Keratinocyte (primary cell): Measurements from ENCODE around the gene FLNB. TPM values are rescaled to one million over a fixed set of nuclear protein-coding genes. Genes with fewer than 3 reads are reported as not detected.

Source experiments
- DNase-seq: peaks from one replicate; pipeline ENCODE4 v3.0.0-alpha.2; 2011; ENCODE audit warnings: low read depth, missing footprints, low spot score
- FAIRE-seq: peaks from 2 replicates; lab custom pipeline; 2011; peaks lifted over from hg19 to GRCh38; lab: Jason Lieb, UNC
- H2AFZ ChIP-seq: 2 replicates; pipeline ENCODE4 v1.6.0; 2012; ENCODE audit warnings: low read length, control low read depth, inconsistent platforms; ENCODE audit not compliant: control insufficient read depth
- H3K27ac ChIP-seq: 2 replicates; pipeline ENCODE4 v1.5.1; 2011; ENCODE audit warnings: low read length; ENCODE audit not compliant: control insufficient read depth, insufficient read depth
- H3K27me3 ChIP-seq: 3 replicates; pipeline ENCODE4 v1.6.0; 2011; ENCODE audit warnings: low read length; ENCODE audit not compliant: control insufficient read depth, insufficient read depth; ENCODE audit errors: extremely low read depth
- H3K36me3 ChIP-seq, 2 experiments: 2 replicates in 1 of 2; 3 replicates in 1 of 2; pipeline ENCODE4 v1.5.1; 2011; ENCODE audit warnings: low read length in 2 of 2, mild to moderate bottlenecking in 1 of 2; ENCODE audit not compliant: control insufficient read depth in 2 of 2, insufficient read depth in 2 of 2; ENCODE audit errors: extremely low read depth in 1 of 2
- H3K4me1 ChIP-seq: 3 replicates; pipeline ENCODE4 v1.5.1; 2011; ENCODE audit warnings: low read length; ENCODE audit not compliant: control insufficient read depth, insufficient read depth; ENCODE audit errors: extremely low read depth
- H3K4me2 ChIP-seq: 3 replicates; pipeline ENCODE4 v1.6.0; 2011; ENCODE audit warnings: low read depth, low read length; ENCODE audit not compliant: control insufficient read depth, insufficient read depth; ENCODE audit errors: extremely low read depth
- H3K4me3 ChIP-seq, 3 experiments: fragments of 200-600 bp in 1 of 3; sonication (generic) in 1 of 3; 2 replicates in 2 of 3; 3 replicates in 1 of 3; pipeline ENCODE4 v1.5.1; 2011 to 2016; ENCODE audit warnings: low read length in 3 of 3, mild to moderate bottlenecking in 3 of 3, control low read depth in 2 of 3, inconsistent platforms in 1 of 3, low read depth in 1 of 3, mixed read lengths in 1 of 3, mixed run types in 1 of 3, moderate library complexity in 1 of 3; ENCODE audit not compliant: control insufficient read depth in 2 of 3, insufficient read depth in 2 of 3; ENCODE audit errors: extremely low read depth in 1 of 3
- H3K79me2 ChIP-seq: 2 replicates; pipeline ENCODE4 v1.6.0; 2012; ENCODE audit warnings: low read length; ENCODE audit not compliant: control insufficient read depth, insufficient read depth
- H3K9ac ChIP-seq: 3 replicates; pipeline ENCODE4 v1.6.0; 2011; ENCODE audit warnings: low read length; ENCODE audit not compliant: control insufficient read depth, insufficient read depth; ENCODE audit errors: extremely low read depth
- H3K9me1 ChIP-seq: 3 replicates; pipeline ENCODE4 v1.6.0; 2011; ENCODE audit warnings: low read length; ENCODE audit not compliant: control insufficient read depth, insufficient read depth; ENCODE audit errors: extremely low read depth
- H3K9me3 ChIP-seq: 2 replicates; pipeline ENCODE4 v1.5.1; 2012; ENCODE audit warnings: low read depth, low read length; ENCODE audit not compliant: control insufficient read depth
- H4K20me1 ChIP-seq: 3 replicates; pipeline ENCODE4 v1.6.0; 2011; ENCODE audit warnings: low read length; ENCODE audit not compliant: control insufficient read depth, insufficient read depth; ENCODE audit errors: extremely low read depth
- EZH2 ChIP-seq: IDR thresholded peaks from one replicate; pipeline ENCODE4 v1.6.1; 2012; ENCODE audit warnings: inconsistent platforms, mild to moderate bottlenecking, low read length, moderate library complexity
- dilution Hi-C: fragments of 300-500 bp; cut with MboI; formaldehyde crosslinking; loops from one replicate; pipeline ENCODE4 v1.7.0; 2020; ENCODE audit warnings: low sequenced_read_pairs; ENCODE audit not compliant: extremely low pct_ligation_motif_present
- polyA plus RNA-seq, 5 experiments: library from polyadenylated mRNA; depleted of rRNA in 3 of 5; stranded (reverse) in 3 of 5; stranded (forward) in 1 of 5; unstranded in 1 of 5; fragments of >200 nt; gene quantifications; 1 replicate in 1 of 5; 2 replicates in 3 of 5; 3 replicates in 1 of 5; pipeline versions ENCODE4 v1.2.1 to v1.2.3, GENCODE V29; 2011 to 2012; ENCODE audit warnings: missing spikeins in 2 of 5, low read depth in 1 of 5, low replicate concordance in 1 of 5
- TF ChIP-seq, protein P1 (sequence below), 3 experiments: IDR thresholded peaks in 1 of 3; conservative IDR thresholded peaks in 1 of 3; optimal IDR thresholded peaks in 1 of 3; 2 replicates in 2 of 3; 3 replicates in 1 of 3; pipeline versions ENCODE3 to v1.5.1; 2011; ENCODE audit warnings: low read length in 3 of 3, mild to moderate bottlenecking in 3 of 3, moderate library complexity in 2 of 3, control low read depth in 1 of 3, inconsistent platforms in 1 of 3; ENCODE audit not compliant: insufficient read depth in 2 of 3; ENCODE audit errors: extremely low read depth in 1 of 3

Gene FLNB
- polyA plus RNA-seq, 1 donor (not counting 4 experiments of a cell fraction or from before 2014, with no cell fraction given) = 289 TPM

DNA sequence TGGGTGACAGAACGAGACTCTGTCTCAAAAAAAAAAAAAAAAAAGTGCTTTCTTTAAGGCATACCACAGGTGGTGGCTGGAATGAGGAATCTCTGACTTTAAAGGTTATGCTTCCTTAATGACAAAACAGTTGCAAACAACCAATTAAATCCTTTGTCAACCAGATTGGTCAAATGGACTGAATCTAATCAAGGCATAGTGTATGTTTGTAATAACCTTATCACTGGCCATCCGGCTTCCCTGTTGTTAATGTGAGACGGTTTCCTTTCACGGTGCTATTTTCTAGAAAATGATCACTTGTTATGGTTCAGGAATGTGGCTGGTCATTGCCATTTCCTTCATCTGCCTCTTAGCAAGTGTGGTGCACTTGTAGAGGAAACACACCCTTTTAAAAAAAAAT, 75.9 kb downstream of the FLNB start:
- Histone ChIP-seq H3K9me1 (no peaks in the 10 kb centered on the region), H3K9ac (no peak overlapping the region), H3K4me2 (no peak overlapping the region), H3K9me3 (no peaks in the 10 kb centered on the region), H3K79me2 (peaks cover 89% of the 10 kb centered on the region), H4K20me1 (peaks cover 60% of the 10 kb centered on the region), H3K27ac (no peak overlapping the region), H3K4me3 (no peak overlapping the region), H3K36me3 (peaks cover 38 to 47% of the 10 kb centered on the region in 2 experiments), H3K27me3 (no peaks in the 10 kb centered on the region), H3K4me1 (no peaks in the 10 kb centered on the region), H2AFZ (no peak overlapping the region)
- TF ChIP-seq, protein P1, sequence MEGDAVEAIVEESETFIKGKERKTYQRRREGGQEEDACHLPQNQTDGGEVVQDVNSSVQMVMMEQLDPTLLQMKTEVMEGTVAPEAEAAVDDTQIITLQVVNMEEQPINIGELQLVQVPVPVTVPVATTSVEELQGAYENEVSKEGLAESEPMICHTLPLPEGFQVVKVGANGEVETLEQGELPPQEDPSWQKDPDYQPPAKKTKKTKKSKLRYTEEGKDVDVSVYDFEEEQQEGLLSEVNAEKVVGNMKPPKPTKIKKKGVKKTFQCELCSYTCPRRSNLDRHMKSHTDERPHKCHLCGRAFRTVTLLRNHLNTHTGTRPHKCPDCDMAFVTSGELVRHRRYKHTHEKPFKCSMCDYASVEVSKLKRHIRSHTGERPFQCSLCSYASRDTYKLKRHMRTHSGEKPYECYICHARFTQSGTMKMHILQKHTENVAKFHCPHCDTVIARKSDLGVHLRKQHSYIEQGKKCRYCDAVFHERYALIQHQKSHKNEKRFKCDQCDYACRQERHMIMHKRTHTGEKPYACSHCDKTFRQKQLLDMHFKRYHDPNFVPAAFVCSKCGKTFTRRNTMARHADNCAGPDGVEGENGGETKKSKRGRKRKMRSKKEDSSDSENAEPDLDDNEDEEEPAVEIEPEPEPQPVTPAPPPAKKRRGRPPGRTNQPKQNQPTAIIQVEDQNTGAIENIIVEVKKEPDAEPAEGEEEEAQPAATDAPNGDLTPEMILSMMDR (optimal IDR thresholded peaks at IDR 0.05 in 1 of 3, IDR thresholded peaks at IDR 0.05 in 1 of 3, conservative IDR thresholded peaks at IDR 0.05 in 1 of 3; ENCODE audit: extremely low read depth in 1 of 3, insufficient read depth in 2 of 3, low read length in 3 of 3) = no peak
- no peak for TF ChIP-seq EZH2
- dilution Hi-C loops = no loop called here
- DNase-seq (no peak), FAIRE-seq (no peak)

DNA sequence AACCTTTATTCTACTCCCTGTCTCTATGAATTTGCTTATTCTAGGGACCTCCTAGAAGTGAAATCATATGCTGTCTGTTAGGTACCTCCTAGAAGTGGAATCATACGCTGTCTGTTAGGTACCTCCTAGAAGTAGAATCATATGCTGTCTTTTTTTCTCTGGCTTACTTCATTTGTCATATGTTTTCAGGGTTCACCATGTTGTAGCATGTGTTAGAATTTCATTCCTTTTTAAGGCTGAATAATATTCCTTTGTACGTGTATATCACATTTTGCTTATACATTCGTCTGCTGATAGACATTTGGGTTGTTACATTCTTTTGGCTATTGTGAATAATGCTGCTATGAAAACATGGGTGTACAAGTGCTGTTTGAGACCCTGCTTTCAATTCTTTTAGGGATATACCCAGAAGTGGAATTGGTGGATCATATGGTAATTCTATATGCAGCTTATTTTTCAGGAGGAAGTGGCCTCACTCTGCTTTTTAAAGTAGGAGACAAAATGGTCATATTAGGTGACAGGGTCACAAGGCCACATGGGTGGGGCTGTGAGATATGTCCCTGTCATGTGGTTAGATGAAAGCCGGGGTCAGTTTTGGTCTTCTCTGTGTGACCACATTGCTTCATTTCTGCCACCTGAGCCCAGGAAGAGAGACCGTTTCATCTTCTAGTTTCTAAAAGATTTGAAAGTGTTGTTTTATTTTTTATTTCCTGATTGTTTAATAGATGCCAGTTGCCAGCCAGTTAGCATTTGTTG, 76.7 kb downstream of the FLNB start:
- H3K9me3 ChIP-seq = no peaks in the 10 kb centered on the region
- no peak overlapping the region for H3K9ac ChIP-seq
- no peaks in the 10 kb centered on the region for H3K4me1 ChIP-seq
- H3K27me3 ChIP-seq = no peaks in the 10 kb centered on the region
- H3K27ac ChIP-seq = no peak overlapping the region
- peaks cover 58% of the 10 kb centered on the region for H4K20me1 ChIP-seq
- dilution Hi-C loops = no loop called here
- no peak for FAIRE-seq
- peaks cover 91% of the 10 kb centered on the region for H3K79me2 ChIP-seq
- no peak overlapping the region for H3K4me3 ChIP-seq
- peaks cover 36 to 41% of the 10 kb centered on the region in 2 experiments for H3K36me3 ChIP-seq
- H3K4me2 ChIP-seq = no peak overlapping the region
- TF ChIP-seq, protein P1 (optimal IDR thresholded peaks at IDR 0.05 in 1 of 3, IDR thresholded peaks at IDR 0.05 in 1 of 3, conservative IDR thresholded peaks at IDR 0.05 in 1 of 3; ENCODE audit: extremely low read depth in 1 of 3, insufficient read depth in 2 of 3, low read length in 3 of 3) = no peak
- TF ChIP-seq EZH2 = no peak
- DNase-seq = no peak
- H2AFZ ChIP-seq = no peak overlapping the region
- H3K9me1 ChIP-seq = no peaks in the 10 kb centered on the region
